Testis (tissue), 2 donors: Measurements from ENCODE around the gene SLC12A1.

Experiments used
- POLR2A ChIP-seq: fragments of 450-650 bp; IDR thresholded peaks from one replicate; pipeline ENCODE4 v1.6.1; 2017; ENCODE audit warnings: antibody characterized with exemption, mild to moderate bottlenecking, moderate library complexity
- TF ChIP-seq, protein P1 (sequence below), 3 experiments: fragments of 450-650 bp in 2 of 3; fragments of 200-600 bp in 1 of 3; sonication (generic) in 1 of 3; IDR thresholded peaks; one replicate each; pipeline ENCODE4 v1.5.1; 2016 to 2019; ENCODE audit warnings: antibody characterized with exemption in 3 of 3, mild to moderate bottlenecking in 2 of 3, moderate library complexity in 1 of 3

DNA sequence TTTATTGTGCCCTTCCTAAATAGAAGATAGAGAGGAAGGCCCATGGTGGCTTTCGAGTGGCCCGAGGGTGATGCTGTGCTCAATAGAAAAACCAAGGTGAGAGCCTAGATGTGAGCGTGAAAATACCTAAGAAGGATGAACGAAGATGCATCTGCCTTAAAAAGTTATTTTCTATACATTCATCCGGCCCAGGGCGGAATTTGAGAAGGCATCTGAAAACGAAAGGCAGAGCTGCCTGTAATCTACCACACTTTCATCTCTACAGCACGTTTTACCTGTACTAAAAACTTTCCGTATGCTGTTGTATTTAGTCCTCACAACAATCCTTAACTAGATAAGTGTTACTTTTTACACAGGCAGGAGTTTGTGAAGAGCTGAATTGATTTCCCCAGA, 126.5 kb downstream of the SLC12A1 start:
- TF ChIP-seq, protein P1, sequence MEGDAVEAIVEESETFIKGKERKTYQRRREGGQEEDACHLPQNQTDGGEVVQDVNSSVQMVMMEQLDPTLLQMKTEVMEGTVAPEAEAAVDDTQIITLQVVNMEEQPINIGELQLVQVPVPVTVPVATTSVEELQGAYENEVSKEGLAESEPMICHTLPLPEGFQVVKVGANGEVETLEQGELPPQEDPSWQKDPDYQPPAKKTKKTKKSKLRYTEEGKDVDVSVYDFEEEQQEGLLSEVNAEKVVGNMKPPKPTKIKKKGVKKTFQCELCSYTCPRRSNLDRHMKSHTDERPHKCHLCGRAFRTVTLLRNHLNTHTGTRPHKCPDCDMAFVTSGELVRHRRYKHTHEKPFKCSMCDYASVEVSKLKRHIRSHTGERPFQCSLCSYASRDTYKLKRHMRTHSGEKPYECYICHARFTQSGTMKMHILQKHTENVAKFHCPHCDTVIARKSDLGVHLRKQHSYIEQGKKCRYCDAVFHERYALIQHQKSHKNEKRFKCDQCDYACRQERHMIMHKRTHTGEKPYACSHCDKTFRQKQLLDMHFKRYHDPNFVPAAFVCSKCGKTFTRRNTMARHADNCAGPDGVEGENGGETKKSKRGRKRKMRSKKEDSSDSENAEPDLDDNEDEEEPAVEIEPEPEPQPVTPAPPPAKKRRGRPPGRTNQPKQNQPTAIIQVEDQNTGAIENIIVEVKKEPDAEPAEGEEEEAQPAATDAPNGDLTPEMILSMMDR (IDR thresholded peaks at IDR 0.05): no peak
- TF ChIP-seq POLR2A: no peak
